Chondrocyte (in vitro differentiated cells): ENCODE measurements around the gene ARHGAP18. TPM values are rescaled to one million over a fixed set of nuclear protein-coding genes. Genes with fewer than 3 reads are reported as not detected.
A peak's percentile ranks its signal among the peaks of the same experiment; 100 is the strongest.

Source experiments
- DNase-seq: peaks from one replicate; pipeline ENCODE4 v3.0.0; 2021; ENCODE audit warnings: mixed read lengths, low spot score
- H3K27ac Mint-ChIP-seq: one replicate; pipeline ENCODE4 v1.8.0; 2021; ENCODE audit warnings: mild to moderate bottlenecking, moderate library complexity, mixed read lengths; ENCODE audit not compliant: unreplicated experiment
- H3K27me3 Mint-ChIP-seq: 2 replicates; pipeline ENCODE4 v1.8.0; 2021; ENCODE audit warnings: low read depth, mixed read lengths
- H3K36me3 Mint-ChIP-seq: 2 replicates; pipeline ENCODE4 v1.8.0; 2021; ENCODE audit warnings: low read depth, mixed read lengths
- H3K4me1 Mint-ChIP-seq: 2 replicates; pipeline ENCODE4 v1.8.0; 2021; ENCODE audit warnings: low read depth, mild to moderate bottlenecking, mixed read lengths
- H3K4me3 Mint-ChIP-seq: one replicate; pipeline ENCODE4 v1.8.0; 2021; ENCODE audit warnings: mild to moderate bottlenecking, moderate library complexity, mixed read lengths; ENCODE audit not compliant: unreplicated experiment
- H3K9me3 Mint-ChIP-seq: 2 replicates; pipeline ENCODE4 v1.8.0; 2021; ENCODE audit warnings: low read depth, mixed read lengths
- CTCF ChIP-seq: fragments of 200-600 bp; sonication (generic); IDR thresholded peaks from 2 replicates; pipeline ENCODE4 v1.5.0; 2021; ENCODE audit warnings: antibody characterized with exemption, mild to moderate bottlenecking, moderate library complexity
- total RNA-seq: library from RNA; stranded (reverse); gene quantifications from 3 replicates; pipeline ENCODE4 v1.2.1, GENCODE V29; 2021

Gene ARHGAP18
- total RNA-seq, 1 donor from 2014 or later = 8.0 TPM

- Mint-ChIP-seq H3K27me3 (no peaks in the 10 kb centered on the region), H3K4me3 (no peak overlapping the region), H3K27ac (peak overlapping the region; percentile 68), H3K36me3 (no peaks in the 10 kb centered on the region), H3K4me1 (peaks cover 43% of the 10 kb centered on the region), H3K9me3 (no peaks in the 10 kb centered on the region)
- no peak for TF ChIP-seq CTCF
- DNase-seq = no peak
Measured at GRCh38 chr6:129744880-129745237, 34.9 kb upstream of the ARHGAP18 start.

GRCh38 chr6:129744201-129744879 is 34.4 kb upstream of the ARHGAP18 start:
- no peak for TF ChIP-seq CTCF
- Mint-ChIP-seq H3K36me3 (no peaks in the 10 kb centered on the region), H3K27me3 (no peaks in the 10 kb centered on the region), H3K9me3 (no peaks in the 10 kb centered on the region), H3K4me1 (peaks cover 38% of the 10 kb centered on the region), H3K4me3 (no peak overlapping the region), H3K27ac (peak overlapping the region; percentile 68)
- no peak for DNase-seq

GRCh38 chr6:129740013-129740412 is 30.0 kb upstream of the ARHGAP18 start:
- no peak for TF ChIP-seq CTCF
- H3K9me3 Mint-ChIP-seq = no peaks in the 10 kb centered on the region
- H3K4me3 Mint-ChIP-seq = no peak overlapping the region
- no peak for DNase-seq
- no peaks in the 10 kb centered on the region for H3K27me3 Mint-ChIP-seq
- H3K36me3 Mint-ChIP-seq = no peaks in the 10 kb centered on the region
- H3K4me1 Mint-ChIP-seq = peaks cover 14% of the 10 kb centered on the region
- no peak overlapping the region for H3K27ac Mint-ChIP-seq

GRCh38 chr6:129736105-129736504 is 26.1 kb upstream of the ARHGAP18 start:
- no peak overlapping the region for H3K4me3 Mint-ChIP-seq
- no peaks in the 10 kb centered on the region for H3K36me3 Mint-ChIP-seq
- TF ChIP-seq CTCF = no peak
- H3K27me3 Mint-ChIP-seq = no peaks in the 10 kb centered on the region
- H3K9me3 Mint-ChIP-seq = no peaks in the 10 kb centered on the region
- H3K4me1 Mint-ChIP-seq = no peaks in the 10 kb centered on the region
- H3K27ac Mint-ChIP-seq = no peak overlapping the region
- DNase-seq = no peak

GRCh38 chr6:129733290-129733689 is 23.3 kb upstream of the ARHGAP18 start:
- no peak for DNase-seq
- peak; percentile 18 for TF ChIP-seq CTCF
- Mint-ChIP-seq H3K27me3 (no peaks in the 10 kb centered on the region), H3K4me3 (no peak overlapping the region), H3K27ac (no peak overlapping the region), H3K4me1 (no peaks in the 10 kb centered on the region), H3K36me3 (no peaks in the 10 kb centered on the region), H3K9me3 (no peaks in the 10 kb centered on the region)
